Calu3 (cell line): ENCODE results near the gene MAGI3. TPM values are rescaled to one million over a fixed set of nuclear protein-coding genes. Genes with fewer than 3 reads are reported as not detected.

Experiments used
- BruUV-seq: library from RNA; stranded (reverse); fragments of 400-500 nt; replicated peaks from 2 replicates; lab custom pipeline; 2021; lab: Mats Ljungman, UMichigan
- CTCF ChIA-PET: fragments of 300-600 bp; sonication (Branson Sonifier 250); formaldehyde crosslinking; loops from one replicate; lab custom pipeline; 2022; ENCODE audit warnings: antibody characterized with exemption; lab: Charles Lee
- DNase-seq: peaks from one replicate; pipeline ENCODE4 v3.0.0; 2022
- H3K27ac Mint-ChIP-seq: one replicate; pipeline ENCODE4 v1.8.0; 2022; ENCODE audit warnings: mixed read lengths; ENCODE audit not compliant: unreplicated experiment
- H3K27me3 Mint-ChIP-seq: one replicate; pipeline ENCODE4 v1.8.0; 2022; ENCODE audit warnings: mixed read lengths; ENCODE audit not compliant: unreplicated experiment
- H3K36me3 Mint-ChIP-seq: one replicate; pipeline ENCODE4 v1.8.0; 2022; ENCODE audit warnings: mild to moderate bottlenecking, moderate library complexity, mixed read lengths; ENCODE audit not compliant: insufficient read depth, unreplicated experiment
- H3K4me1 Mint-ChIP-seq: one replicate; pipeline ENCODE4 v1.8.0; 2022; ENCODE audit warnings: mild to moderate bottlenecking, low read depth, mixed read lengths; ENCODE audit not compliant: unreplicated experiment
- H3K4me3 Mint-ChIP-seq: one replicate; pipeline ENCODE4 v1.8.0; 2022; ENCODE audit warnings: mild to moderate bottlenecking, low read depth, moderate library complexity, mixed read lengths; ENCODE audit not compliant: unreplicated experiment
- H3K9me3 Mint-ChIP-seq: one replicate; pipeline ENCODE4 v1.8.0; 2022; ENCODE audit warnings: low read depth, mixed read lengths; ENCODE audit not compliant: unreplicated experiment
- CTCF ChIP-seq: fragments of 200-600 bp; IDR thresholded peaks from one replicate; pipeline ENCODE4 v1.8.0; 2022; ENCODE audit warnings: antibody characterized with exemption; ENCODE audit not compliant: unreplicated experiment
- intact Hi-C: fragments of 100-400 bp; cut with micrococcal nuclease; formaldehyde crosslinking; loops from one replicate; pipeline ENCODE4 v1.10.0; 2022; ENCODE audit not compliant: unreplicated experiment
- total RNA-seq: library from RNA; stranded (reverse); gene quantifications from 2 replicates; pipeline ENCODE4 v1.2.3, GENCODE V29; 2022

The MAGI3 gene
- total RNA-seq, 1 experiment from 2014 or later, result 14.2 TPM

- no peak overlapping the region for H3K27ac Mint-ChIP-seq
- no peak for DNase-seq
- intact Hi-C loops, result no loop called here
- no peak for TF ChIP-seq CTCF
- BruUV-seq, result no TSS peak
- H3K4me3 Mint-ChIP-seq, result no peak overlapping the region
- H3K9me3 Mint-ChIP-seq, result no peaks in the 10 kb centered on the region
- H3K4me1 Mint-ChIP-seq, result no peaks in the 10 kb centered on the region
- H3K36me3 Mint-ChIP-seq, result no peaks in the 10 kb centered on the region
- CTCF ChIA-PET, result no interaction called here
- H3K27me3 Mint-ChIP-seq, result no peaks in the 10 kb centered on the region
Observed at GRCh38 chr1:113540335-113540734, 150.0 kb downstream of the MAGI3 start.

GRCh38 chr1:113541106-113541505, 150.8 kb downstream of the MAGI3 start:
- BruUV-seq, result no TSS peak
- CTCF ChIA-PET, result no interaction called here
- intact Hi-C loops, result no loop called here
- Mint-ChIP-seq H3K9me3 (no peaks in the 10 kb centered on the region), H3K27me3 (no peaks in the 10 kb centered on the region), H3K27ac (no peak overlapping the region), H3K36me3 (no peaks in the 10 kb centered on the region), H3K4me1 (no peaks in the 10 kb centered on the region), H3K4me3 (no peak overlapping the region)
- no peak for DNase-seq
- no peak for TF ChIP-seq CTCF

- no TSS peak for BruUV-seq
- Mint-ChIP-seq H3K27ac (no peak overlapping the region), H3K36me3 (no peaks in the 10 kb centered on the region), H3K4me1 (no peaks in the 10 kb centered on the region), H3K9me3 (no peaks in the 10 kb centered on the region), H3K4me3 (no peak overlapping the region), H3K27me3 (no peaks in the 10 kb centered on the region)
- CTCF ChIA-PET, result no interaction called here
- TF ChIP-seq CTCF, result no peak
- intact Hi-C loops, result no loop called here
- DNase-seq, result no peak
Observed at GRCh38 chr1:113542221-113542701, 151.9 kb downstream of the MAGI3 start.

GRCh38 chr1:113543110-113543509, 152.8 kb downstream of the MAGI3 start:
- no peak for DNase-seq
- CTCF ChIA-PET, result interaction anchor here (0.6 kb wide), 1 partner anchor 11 kb away, joined by 3 read pairs; no protein-coding TSS in a partner anchor
- intact Hi-C loops, result no loop called here

More at GRCh38 chr1:113543110-113543509, 152.8 kb downstream of the MAGI3 start:
- no peak for TF ChIP-seq CTCF
- no peaks in the 10 kb centered on the region for H3K9me3 Mint-ChIP-seq
- BruUV-seq, result no TSS peak
- no peaks in the 10 kb centered on the region for H3K4me1 Mint-ChIP-seq
- no peak overlapping the region for H3K4me3 Mint-ChIP-seq
- no peak overlapping the region for H3K27ac Mint-ChIP-seq
- H3K27me3 Mint-ChIP-seq, result no peaks in the 10 kb centered on the region
- H3K36me3 Mint-ChIP-seq, result no peaks in the 10 kb centered on the region
